ENCODE measurements around the gene OPHN1.
"Not testable (repeated sequence)": the region's sequence is repeated elsewhere in the genome, so short reads cannot be mapped to it uniquely, and the experiment has no call there.

Gene OPHN1

DNA sequence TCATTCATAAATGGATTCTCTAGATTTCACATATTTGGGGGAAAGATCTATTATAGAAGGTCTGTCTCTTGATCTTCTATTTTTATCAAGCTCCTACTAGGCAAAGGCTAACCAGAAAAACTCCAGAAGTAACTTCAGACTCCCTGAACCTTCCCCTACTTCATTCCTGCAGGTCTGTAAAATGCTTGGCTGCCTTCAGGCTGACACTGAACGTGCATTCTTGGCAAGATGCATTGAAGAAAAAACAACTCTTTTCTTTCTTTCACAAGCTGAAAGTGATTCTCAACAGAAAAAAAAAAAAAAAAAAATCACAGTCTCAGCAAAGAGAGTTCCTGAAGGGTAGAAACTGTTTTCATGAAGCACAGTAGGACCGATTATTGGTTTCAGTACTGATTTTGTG is 12.7 kb downstream of the OPHN1 start:
- no peak for DNase-seq

- DNase-seq = no peak
Measured at GRCh38 chrX:68419975-68420374, 13.3 kb downstream of the OPHN1 start.

GRCh38 chrX:68417651-68418050 is 15.6 kb downstream of the OPHN1 start:
- DNase-seq = no peak

DNA sequence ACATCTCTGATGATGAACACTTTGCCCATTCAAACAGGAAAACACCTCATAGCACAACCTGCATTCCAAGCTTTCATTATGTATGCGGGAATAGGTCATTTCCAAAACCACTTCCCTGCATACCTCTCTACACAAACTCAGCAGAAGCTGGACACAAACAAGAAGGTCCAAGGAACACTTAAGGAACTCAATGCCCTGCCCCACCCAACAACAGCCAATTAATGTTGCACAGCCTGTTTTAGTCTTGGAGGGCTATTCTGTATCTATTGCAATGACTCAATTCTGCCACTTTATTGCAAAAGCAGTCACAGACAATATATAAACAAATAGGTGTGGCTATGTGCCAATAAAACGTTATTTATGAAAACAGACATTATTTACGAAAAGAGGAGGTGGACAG is 16.7 kb downstream of the OPHN1 start:
- DNase-seq = no peak

DNA sequence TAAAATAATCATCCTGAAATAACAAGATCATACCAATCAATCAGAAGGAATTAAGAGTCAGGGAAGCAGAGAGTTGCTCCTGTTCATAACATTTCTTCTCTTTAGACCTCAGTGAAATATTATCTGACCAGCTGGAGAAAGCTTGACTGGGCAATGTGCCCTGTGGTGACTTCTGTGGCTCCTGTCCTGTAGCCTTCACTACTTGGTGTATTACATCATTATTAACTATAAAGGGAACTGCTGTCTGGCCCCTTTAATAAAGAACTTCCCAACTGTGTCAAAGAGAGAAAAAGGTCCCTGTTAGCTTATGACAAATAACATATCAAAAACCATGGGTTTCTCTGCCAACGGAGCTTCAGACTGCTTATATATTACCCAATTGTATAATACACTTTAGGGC is 18.0 kb downstream of the OPHN1 start:
- DNase-seq = no peak

GRCh38 chrX:68413254-68413653 is 20.0 kb downstream of the OPHN1 start:
- DNase-seq = no peak

DNA sequence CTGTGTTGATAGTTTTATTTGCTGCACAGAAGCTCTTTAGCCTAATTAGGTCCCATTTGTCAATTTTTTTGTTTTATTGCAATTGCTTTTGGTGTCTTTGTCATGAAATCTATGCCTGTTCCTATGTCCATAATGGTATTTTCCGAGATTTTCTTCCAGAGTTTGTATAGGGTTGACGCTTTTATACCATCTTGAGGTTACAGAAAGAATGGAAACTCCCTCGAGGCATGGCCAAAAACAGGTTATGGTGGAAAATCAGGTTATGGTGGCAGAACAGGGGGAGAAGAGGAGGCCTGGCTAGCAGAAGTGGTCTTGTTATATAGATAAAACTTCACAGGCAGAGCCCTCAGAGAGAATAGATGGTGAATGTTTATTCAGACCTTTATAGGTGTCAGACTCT is 21.6 kb downstream of the OPHN1 start:
- DNase-seq = no peak

GRCh38 chrX:68409194-68409593 is 24.1 kb downstream of the OPHN1 start:
- DNase-seq = no peak

- no peak for DNase-seq
Measured at GRCh38 chrX:68403522-68403921, 29.8 kb downstream of the OPHN1 start.

DNA sequence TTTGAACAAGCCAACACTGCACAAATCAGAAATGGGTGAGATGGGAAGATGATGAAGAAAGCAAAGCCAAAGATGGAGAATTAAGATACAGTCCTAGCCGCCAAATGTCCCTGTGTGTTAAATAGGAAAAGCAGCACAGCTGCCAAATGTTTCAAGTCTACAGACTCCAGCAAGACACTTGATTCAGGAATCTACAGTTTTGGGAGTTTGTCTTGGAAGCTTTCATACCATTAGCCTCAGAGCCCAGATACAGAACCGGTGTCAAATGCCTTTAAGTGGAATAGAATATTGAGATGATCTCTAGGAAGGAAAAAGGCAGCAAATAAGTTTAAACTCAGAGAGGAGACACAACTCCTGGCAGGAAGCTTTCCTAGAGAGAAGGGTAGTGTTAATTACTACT is 30.3 kb downstream of the OPHN1 start:
- DNase-seq = no peak

DNA sequence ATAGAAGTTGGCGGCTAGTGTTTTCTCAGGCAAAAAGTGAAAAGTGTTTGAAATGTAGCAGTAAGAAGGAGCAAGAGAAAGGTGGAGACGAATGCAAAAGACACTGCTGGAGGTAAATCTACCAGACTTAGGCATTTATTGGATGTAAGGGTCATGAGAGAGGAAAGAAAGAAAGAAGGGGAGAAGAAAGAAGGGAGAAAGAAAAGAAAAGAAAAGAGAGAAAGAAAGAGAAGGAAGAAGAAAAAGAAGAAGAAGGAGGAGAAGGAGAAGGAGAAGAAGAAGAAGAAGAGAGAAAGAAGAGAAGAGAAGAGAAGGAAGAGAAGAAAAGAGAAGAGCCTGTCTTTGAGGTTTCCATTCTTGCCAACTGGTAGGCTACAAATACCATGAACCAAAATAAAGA is 31.2 kb downstream of the OPHN1 start:
- DNase-seq = no peak

GRCh38 chrX:68398291-68398690 is 35.0 kb downstream of the OPHN1 start:
- no peak for DNase-seq

DNA sequence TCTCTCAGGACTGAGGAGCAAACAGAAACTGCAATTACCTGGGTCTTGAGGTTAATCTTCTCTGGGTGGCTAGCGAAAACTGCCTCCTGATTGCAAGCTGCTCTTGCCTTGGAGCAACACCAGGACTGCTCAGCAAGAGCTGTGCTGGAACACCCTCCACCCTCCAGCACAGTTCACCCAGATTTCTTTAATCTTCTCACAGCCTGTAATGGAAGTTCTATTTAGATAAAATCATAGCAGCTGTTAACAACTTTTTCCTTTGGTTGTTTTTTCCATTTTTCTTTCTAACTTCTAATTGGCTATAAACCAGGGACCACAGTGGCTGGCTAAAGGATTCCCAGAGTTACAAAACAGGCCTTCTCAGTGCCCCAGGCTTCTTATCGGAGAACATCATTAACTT is 36.3 kb downstream of the OPHN1 start:
- DNase-seq = no peak

GRCh38 chrX:68389419-68389960 is 43.8 kb downstream of the OPHN1 start:
- not testable (repeated sequence) for DNase-seq

DNA sequence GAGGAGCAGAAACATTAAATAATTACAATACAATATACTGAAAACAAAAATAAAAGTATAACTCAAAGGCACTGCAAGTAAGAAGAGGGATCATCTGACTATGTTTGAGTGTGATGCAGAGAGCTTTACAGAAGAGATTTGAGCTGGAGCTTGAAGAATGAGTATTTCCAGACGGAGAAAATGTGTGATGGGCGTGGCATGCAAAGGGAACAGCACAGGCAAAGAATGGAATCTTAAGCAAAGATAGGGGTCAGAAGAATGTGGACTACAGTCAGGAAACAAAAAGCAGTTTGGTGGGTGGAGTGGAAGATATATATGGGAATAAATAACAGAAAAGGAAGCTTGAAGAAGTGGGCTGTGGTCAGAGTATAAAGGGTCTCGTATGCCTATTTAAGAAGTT is 45.5 kb downstream of the OPHN1 start:
- no peak for DNase-seq

DNA sequence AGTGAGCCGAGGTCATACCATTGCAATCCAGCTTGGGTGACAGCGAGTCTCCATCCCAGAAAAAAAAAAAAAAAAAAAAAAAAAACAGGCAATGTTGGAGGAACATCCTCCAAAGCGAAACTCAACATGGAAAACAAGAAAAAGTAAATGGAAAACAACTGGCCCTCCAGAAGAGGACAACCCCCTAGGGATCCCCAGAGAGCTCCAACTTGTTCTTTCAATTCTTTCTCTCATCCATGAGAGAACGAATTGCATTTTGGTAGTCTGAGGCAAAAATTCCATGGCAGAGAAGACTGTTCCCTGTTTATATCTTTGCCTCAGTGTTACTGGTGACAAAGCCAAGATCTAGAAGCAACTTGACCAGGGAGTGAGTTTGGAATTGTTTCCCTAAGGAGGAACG is 49.8 kb downstream of the OPHN1 start:
- no peak for DNase-seq

DNA sequence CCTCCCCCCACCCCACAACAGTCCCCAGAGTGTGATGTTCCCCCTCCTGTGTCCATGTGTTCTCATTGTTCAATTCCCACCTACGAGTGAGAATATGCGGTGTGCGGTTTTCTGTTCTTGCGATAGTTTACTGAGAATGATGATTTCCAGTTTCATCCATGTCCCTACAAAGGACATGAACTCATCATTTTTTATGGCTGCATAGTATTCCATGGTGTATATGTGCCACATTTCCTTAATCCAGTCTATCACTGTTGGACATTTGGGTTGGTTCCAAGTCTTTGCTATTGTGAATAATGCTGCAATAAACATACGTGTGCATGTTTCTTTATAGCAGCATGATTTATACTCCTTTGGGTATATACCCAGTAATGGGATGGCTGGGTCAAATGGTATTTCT is 55.7 kb downstream of the OPHN1 start:
- not testable (repeated sequence) for DNase-seq

- no peak for DNase-seq
Measured at GRCh38 chrX:68376373-68376772, 56.9 kb downstream of the OPHN1 start.

DNA sequence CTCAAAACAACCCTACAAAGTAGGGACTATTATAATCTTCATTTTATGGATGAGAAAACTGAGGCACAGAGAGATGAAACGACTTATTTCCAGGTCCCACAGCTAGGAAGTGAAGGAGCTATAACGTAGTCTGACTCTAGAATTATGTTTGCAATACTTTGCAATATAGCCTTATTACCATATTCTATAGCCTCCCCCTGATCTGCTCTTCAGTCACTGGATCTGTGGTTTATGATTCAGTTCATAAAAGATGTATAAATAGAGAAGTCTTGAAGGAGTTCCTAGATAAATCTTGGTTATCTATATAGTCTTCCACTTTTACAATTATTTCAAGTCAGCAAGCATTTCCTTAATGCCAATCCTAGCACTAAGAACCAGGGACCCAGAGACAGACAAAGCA is 57.5 kb downstream of the OPHN1 start:
- DNase-seq = no peak

GRCh38 chrX:68372665-68373064 is 60.6 kb downstream of the OPHN1 start:
- no peak for DNase-seq

GRCh38 chrX:68369559-68369958 is 63.7 kb downstream of the OPHN1 start:
- no peak for DNase-seq

- DNase-seq = no peak
Measured at GRCh38 chrX:68365341-68365740, 68.0 kb downstream of the OPHN1 start.

DNA sequence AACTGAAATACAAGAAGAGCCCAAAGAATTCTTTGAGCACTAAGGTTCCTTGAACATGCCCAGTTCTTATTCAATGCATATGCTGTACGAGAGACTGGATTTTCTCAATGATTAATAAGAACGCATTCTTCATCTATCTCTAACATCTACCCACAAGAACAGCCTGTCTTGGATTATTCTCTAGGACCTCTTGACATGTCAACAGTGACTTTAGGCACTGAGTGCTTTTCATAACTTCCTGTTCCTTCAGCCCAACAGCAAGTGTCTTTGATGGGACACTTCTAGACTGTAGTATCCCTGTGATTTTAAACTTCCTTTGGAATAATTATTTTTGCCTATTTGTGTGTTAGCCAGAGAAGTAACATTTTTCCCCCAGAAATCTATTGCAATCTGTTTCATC is 69.3 kb downstream of the OPHN1 start:
- DNase-seq = no peak

- no peak for DNase-seq
Measured at GRCh38 chrX:68358679-68359078, 74.6 kb downstream of the OPHN1 start.

- DNase-seq = no peak
Measured at GRCh38 chrX:68355629-68355920, 77.7 kb downstream of the OPHN1 start.

Measured in activated effector memory CD4-positive, alpha-beta T cell treated with Interleukin-2 at 50 U/mL for 16 hours (primary cell).